Upper lobe of left lung (tissue), 6 donors: ENCODE data around the gene UNC45A. TPM values are rescaled to one million over a fixed set of nuclear protein-coding genes. Genes with fewer than 3 reads are reported as not detected.
A peak's percentile ranks its signal among the peaks of the same experiment; 100 is the strongest.

ENCODE experiments used
- ATAC-seq, 2 donors: fragments of 200-7000 bp; cut with Tn5 transposase; one replicate each; pipeline ENCODE4 v1.9.1; 2022; ENCODE audit warnings: mild to moderate bottlenecking in 2 of 2, moderate library complexity in 2 of 2; ENCODE audit not compliant: low FRiP score in 2 of 2
- DNase-seq, 2 donors: peaks; one replicate each; pipeline ENCODE4 v3.0.0-alpha.2; 2019 to 2020
- H3K27ac ChIP-seq, 4 donors: fragments of 200-600 bp; sonication (generic); one replicate each; pipeline ENCODE4 v1.5.1; 2016 to 2019
- H3K27me3 ChIP-seq, 4 donors: fragments of 200-600 bp; sonication (generic); one replicate each; pipeline ENCODE4 v1.5.1; 2017 to 2019
- H3K36me3 ChIP-seq, 4 donors: fragments of 200-600 bp; sonication (generic); one replicate each; pipeline ENCODE4 v1.5.1; 2016 to 2019
- H3K4me1 ChIP-seq, 4 donors: fragments of 200-600 bp; sonication (generic); one replicate each; pipeline ENCODE4 v1.5.1; 2018 to 2019
- H3K4me3 ChIP-seq, 4 donors: fragments of 200-600 bp; sonication (generic); one replicate each; pipeline ENCODE4 v1.5.1; 2017 to 2019; ENCODE audit warnings: mild to moderate bottlenecking in 2 of 4, moderate library complexity in 1 of 4
- H3K9me3 ChIP-seq, 4 donors: fragments of 200-600 bp; sonication (generic); one replicate each; pipeline ENCODE4 v1.5.1; 2018 to 2019
- CTCF ChIP-seq, 6 experiments: fragments of 450-650 bp in 4 of 6; fragments of 200-600 bp in 2 of 6; sonication (generic) in 2 of 6; IDR thresholded peaks; one replicate each; pipeline ENCODE4 v1.5.1; 2016 to 2019; ENCODE audit warnings: antibody characterized with exemption in 6 of 6
- EP300 ChIP-seq, 4 donors: sonication (generic); formaldehyde crosslinking; IDR thresholded peaks; one replicate each; pipeline ENCODE4 v1.5.1; 2017; ENCODE audit warnings: antibody characterized with exemption in 4 of 4, control low read depth in 2 of 4
- POLR2A ChIP-seq, 4 donors: fragments of 450-650 bp; IDR thresholded peaks; one replicate each; pipeline ENCODE4 v1.5.1; 2016 to 2017; ENCODE audit warnings: antibody characterized with exemption in 4 of 4, mild to moderate bottlenecking in 2 of 4
- POLR2AphosphoS5 ChIP-seq, 2 donors: sonication (generic); formaldehyde crosslinking; IDR thresholded peaks; one replicate each; pipeline ENCODE4 v1.5.1; 2017; ENCODE audit warnings: antibody characterized with exemption in 2 of 2
- WGBS, 2 donors: methylation state at CpG; one replicate each; pipeline ENCODE4 v1.1.5; 2017 to 2018; 5-methylcytosine and 5-hydroxymethylcytosine counted together
- total RNA-seq, 6 donors: library from RNA; depleted of rRNA in 4 of 6; stranded (reverse); fragments of >200 nt in 4 of 6; gene quantifications; one replicate each; pipeline versions ENCODE4 v1.1.0 to v1.2.1, GENCODE V29; 2016 to 2021
- donor health status: DM: no; HTN: no; CAD: no; lungs with moderate emphysema.
- donor health status: DM: no; HTN: yes; CAD: no; lungs with severe emphysema.

Gene UNC45A
- total RNA-seq, 6 donors from 2014 or later = 40.7 to 108 (median 61.9) TPM

DNA sequence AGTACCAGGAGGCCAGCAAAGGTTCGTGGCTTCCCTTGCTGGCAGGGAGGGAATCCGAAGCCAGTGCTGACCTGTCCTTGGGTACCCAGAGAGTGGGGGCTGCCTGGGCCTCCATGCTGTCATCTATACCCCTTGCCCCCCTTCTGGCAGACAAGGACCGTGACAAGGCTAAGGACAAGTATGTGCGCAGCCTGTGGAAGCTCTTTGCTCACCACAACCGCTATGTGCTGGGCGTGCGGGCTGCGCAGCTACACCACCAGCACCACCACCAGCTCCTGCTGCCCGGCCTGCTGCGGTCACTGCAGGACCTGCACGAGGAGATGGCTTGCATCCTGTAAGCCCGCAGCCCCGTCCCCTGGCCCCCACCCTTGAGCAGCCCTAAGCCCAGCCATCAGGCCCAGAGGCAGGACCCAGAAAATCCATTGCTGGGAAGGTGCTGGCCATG lies 48.0 kb upstream of the UNC45A start:
- Histone ChIP-seq H3K4me3 (no peak overlapping the region), H3K27me3 (no peaks in the 10 kb centered on the region), H3K27ac (peak overlapping the region in 2 of 4 donors; percentile 96 to 97), H3K4me1 (peaks cover 25 to 55% (median 37%) of the 10 kb centered on the region in 4 donors), H3K9me3 (no peaks in the 10 kb centered on the region), H3K36me3 (peaks cover 6 to 51% (median 44%) of the 10 kb centered on the region in 4 donors)
- peak in 1 of 2 donors; percentile 70 for DNase-seq
- no peak for ATAC-seq
- 83 to 94% methylated on average over 8 to 13 of the region's 13 CpGs for WGBS, 2 donors
- no peak for TF ChIP-seq CTCF (IDR thresholded peaks at IDR 0.05)
- no peak for TF ChIP-seq EP300 (IDR thresholded peaks at IDR 0.05)

DNA sequence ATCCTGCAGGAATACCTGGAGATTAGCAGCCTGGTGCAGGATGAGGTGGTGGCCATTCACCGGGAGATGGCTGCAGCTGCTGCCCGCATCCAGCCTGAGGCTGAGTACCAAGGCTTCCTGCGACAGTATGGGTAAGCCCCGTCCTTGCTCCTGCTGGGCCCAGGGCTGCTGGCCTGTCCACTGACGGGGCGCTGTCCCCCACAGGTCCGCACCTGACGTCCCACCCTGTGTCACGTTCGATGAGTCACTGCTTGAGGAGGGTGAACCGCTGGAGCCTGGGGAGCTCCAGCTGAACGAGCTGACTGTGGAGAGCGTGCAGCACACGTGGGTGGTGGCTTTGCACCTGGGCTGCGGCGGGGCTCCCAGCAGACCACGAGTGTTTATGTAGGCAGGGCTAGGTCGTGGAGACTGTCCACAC lies 45.8 kb upstream of the UNC45A start:
- H3K36me3 ChIP-seq = peaks cover 17 to 69% (median 62%) of the 10 kb centered on the region in 4 donors
- WGBS, 2 donors = 85% methylated on average over 17 of the region's 18 CpGs; no CpG with 5 or more reads in 1 of the 2 donors
- DNase-seq (peak in 1 of 2 donors; percentile 53), ATAC-seq (no peak)
- no peaks in the 10 kb centered on the region for H3K27me3 ChIP-seq
- no peak for TF ChIP-seq CTCF (IDR thresholded peaks at IDR 0.05)
- no peak for TF ChIP-seq POLR2A (IDR thresholded peaks at IDR 0.05)
- TF ChIP-seq POLR2AphosphoS5 (IDR thresholded peaks at IDR 0.05) = no peak
- TF ChIP-seq EP300 (IDR thresholded peaks at IDR 0.05) = no peak
- no peak overlapping the region for H3K27ac ChIP-seq
- H3K9me3 ChIP-seq = no peaks in the 10 kb centered on the region
- peaks cover 15 to 39% (median 23%) of the 10 kb centered on the region in 4 donors for H3K4me1 ChIP-seq
- no peak overlapping the region for H3K4me3 ChIP-seq

DNA sequence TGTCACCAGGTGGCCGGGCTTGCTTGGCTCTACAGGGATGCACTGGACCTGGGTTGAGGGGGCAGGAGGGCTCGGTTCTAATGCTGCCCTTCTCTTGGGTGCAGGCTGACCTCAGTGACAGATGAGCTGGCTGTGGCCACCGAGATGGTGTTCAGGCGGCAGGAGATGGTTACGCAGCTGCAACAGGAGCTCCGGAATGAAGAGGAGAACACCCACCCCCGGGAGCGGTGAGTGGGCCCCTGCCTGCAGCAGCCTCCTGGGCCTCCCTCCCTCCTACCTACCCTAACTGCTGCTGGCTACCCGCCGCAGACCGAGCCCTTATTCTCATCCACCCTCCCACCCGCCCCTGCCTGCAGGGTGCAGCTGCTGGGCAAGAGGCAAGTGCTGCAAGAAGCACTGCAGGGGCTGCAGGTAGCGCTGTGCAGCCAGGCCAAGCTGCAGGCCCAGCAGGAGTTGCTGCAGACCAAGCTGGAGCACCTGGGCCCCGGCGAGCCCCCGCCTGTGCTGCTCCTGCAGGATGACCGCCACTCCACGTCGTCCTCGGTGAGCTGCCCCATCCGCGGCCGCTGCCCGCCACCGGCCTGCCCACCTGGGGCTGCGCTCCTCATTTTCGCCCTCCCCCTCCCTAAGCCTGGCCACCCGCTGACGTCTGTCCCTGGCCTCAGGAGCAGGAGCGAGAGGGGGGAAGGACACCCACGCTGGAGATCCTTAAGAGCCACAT lies 45.2 kb upstream of the UNC45A start:
- no peaks in the 10 kb centered on the region for H3K27me3 ChIP-seq
- ATAC-seq = no peak

GRCh38 chr15:90890839-90891238 lies 44.2 kb upstream of the UNC45A start:
- no peak overlapping the region for H3K27ac ChIP-seq
- H3K36me3 ChIP-seq = peaks cover 22 to 84% (median 75%) of the 10 kb centered on the region in 4 donors
- WGBS, 2 donors = 87 to 93% methylated on average over 11 to 12 of the region's 12 CpGs
- ATAC-seq = no peak
- H3K4me1 ChIP-seq = peaks cover 9 to 24% (median 15%) of the 10 kb centered on the region in 4 donors
- no peak for TF ChIP-seq POLR2AphosphoS5 (IDR thresholded peaks at IDR 0.05)
- TF ChIP-seq POLR2A (IDR thresholded peaks at IDR 0.05) = no peak
- no peak for TF ChIP-seq CTCF (IDR thresholded peaks at IDR 0.05)
- TF ChIP-seq EP300 (IDR thresholded peaks at IDR 0.05) = no peak
- DNase-seq = no peak
- H3K9me3 ChIP-seq = no peaks in the 10 kb centered on the region
- H3K4me3 ChIP-seq = no peak overlapping the region
- no peaks in the 10 kb centered on the region for H3K27me3 ChIP-seq

More for the DNA sequence above, 45.2 kb upstream of the UNC45A start:
- WGBS, 2 donors = 86 to 96% methylated on average over 6 to 12 of the region's 31 CpGs
- Histone ChIP-seq H3K9me3 (no peaks in the 10 kb centered on the region), H3K4me3 (no peak overlapping the region), H3K27ac (no peak overlapping the region), H3K36me3 (peaks cover 22 to 74% (median 66%) of the 10 kb centered on the region in 4 donors), H3K4me1 (peaks cover 15 to 33% (median 19%) of the 10 kb centered on the region in 4 donors)
- TF ChIP-seq CTCF (IDR thresholded peaks at IDR 0.05) (no peak), POLR2AphosphoS5 (IDR thresholded peaks at IDR 0.05) (no peak), EP300 (IDR thresholded peaks at IDR 0.05) (no peak)
- no peak for DNase-seq
